ENCODE results near the gene KRTAP5-11.
A peak's percentile ranks its signal among the peaks of the same experiment; 100 is the strongest.
"Not testable (repeated sequence)": the region's sequence is repeated elsewhere in the genome, so short reads cannot be mapped to it uniquely, and the experiment has no call there.

KRTAP5-11 gene, protein sequence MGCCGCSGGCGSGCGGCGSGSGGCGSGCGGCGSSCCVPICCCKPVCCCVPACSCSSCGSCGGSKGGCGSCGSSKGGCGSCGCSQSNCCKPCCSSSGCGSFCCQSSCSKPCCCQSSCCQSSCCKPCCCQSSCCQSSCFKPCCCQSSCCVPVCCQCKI

DNA sequence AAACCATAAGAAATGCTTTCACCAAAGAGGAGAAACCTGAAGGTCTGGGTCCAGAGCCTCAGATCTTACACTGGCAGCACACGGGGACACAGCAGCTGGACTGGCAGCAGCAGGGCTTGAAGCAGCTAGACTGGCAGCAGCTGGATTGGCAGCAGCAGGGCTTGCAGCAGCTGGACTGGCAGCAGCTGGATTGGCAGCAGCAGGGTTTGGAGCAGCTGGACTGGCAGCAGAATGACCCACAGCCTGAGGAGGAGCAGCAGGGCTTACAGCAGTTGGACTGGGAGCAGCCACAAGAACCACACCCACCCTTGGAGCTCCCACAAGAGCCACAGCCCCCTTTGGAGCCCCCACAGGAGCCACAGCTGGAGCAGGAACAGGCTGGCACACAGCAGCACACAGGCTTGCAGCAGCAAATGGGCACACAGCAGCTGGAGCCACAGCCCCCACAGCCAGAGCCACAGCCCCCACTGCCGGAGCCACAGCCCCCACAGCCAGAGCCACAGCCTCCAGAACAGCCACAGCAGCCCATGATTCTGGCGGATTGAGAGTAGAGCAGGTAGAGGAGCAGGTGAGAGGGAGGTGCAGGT lies at the start of gene KRTAP5-11:
TSS of gene KRTAP5-11 (minus strand) at position 567 of the 587 bp plus-strand sequence. CDS start at position 529, 38 bp downstream.
- DNase-seq, result no peak

DNA sequence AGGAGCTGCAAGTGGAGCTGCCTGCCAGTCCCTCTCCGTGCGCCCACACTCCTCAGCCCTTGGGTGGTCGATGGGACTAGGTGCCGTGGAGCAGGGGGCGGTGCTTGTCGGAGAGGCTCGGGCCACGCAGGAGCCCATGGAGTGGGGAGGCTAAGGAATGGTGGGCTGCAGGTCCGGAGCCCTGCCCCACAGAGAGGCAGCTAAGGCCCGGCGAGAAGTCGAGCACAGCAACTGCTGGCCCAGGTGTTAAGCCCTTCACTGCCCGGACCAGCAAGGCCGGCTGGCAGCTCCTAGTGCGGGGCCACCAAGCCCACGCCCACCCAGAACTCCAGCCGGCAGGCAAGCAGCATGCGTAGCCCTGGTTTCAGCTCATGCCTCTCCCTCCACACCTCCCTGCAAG lies 48.9 kb upstream of the KRTAP5-11 start:
- not testable (repeated sequence) for DNase-seq

DNA sequence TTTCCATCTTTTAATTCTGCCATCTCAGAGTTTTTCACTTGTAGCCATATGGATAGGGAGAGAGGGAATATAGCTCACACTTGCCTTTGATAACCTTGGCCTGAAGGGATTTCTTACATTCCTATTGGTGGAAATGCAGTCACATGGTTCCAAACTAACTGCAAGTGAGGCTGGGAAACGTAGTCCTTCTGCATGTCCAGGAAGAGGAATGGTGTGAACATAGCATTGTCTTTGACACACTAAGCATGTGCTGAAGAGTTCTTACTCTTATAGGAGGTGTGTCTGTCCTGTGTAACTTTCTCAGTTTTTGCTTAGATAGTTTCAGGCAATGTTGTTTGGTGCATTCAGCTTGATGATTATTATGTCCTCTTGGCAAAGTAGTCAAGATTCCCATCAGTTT lies 47.4 kb upstream of the KRTAP5-11 start:
- DNase-seq, result not testable (repeated sequence)

DNA sequence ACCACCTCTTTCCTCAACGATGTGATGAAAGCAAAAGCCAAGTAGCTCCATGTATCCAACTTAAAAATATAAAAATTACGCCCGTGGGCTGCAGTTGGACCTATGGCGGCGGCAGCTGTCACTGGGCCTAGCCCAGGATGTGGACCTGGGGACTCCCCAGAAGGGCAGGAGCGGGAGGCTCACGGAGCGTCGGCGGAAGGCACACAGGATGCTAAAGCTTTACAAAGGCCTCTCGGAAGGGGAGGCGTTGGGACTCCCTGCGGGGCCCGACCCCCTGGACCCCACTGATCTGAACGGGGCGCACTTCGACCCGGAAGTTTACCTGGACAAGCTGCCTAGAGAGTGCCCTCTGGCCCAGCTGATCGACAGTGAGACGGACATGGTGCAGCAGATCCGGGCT lies 46.3 kb upstream of the KRTAP5-11 start:
- not testable (repeated sequence) for DNase-seq

DNA sequence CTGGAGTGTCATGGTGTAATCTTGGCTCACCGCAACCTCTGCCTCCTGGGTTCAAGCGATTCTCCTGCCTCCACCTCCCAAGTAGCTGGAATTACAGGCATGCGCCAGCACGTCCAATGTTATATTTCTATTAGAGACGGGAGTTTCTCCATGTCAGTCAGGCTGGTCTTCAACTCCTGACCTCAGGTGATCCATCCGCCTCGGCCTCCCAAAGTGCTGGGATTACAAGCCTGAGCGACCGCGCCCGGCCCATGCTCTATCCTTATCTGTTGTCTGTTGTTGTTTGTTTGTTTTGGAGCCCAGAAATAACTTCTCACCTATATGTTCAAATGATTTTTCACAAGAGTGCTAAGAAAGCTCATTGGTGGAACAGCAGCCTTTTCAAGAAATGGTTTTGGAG lies 40.6 kb upstream of the KRTAP5-11 start:
- DNase-seq, result not testable (repeated sequence)

DNA sequence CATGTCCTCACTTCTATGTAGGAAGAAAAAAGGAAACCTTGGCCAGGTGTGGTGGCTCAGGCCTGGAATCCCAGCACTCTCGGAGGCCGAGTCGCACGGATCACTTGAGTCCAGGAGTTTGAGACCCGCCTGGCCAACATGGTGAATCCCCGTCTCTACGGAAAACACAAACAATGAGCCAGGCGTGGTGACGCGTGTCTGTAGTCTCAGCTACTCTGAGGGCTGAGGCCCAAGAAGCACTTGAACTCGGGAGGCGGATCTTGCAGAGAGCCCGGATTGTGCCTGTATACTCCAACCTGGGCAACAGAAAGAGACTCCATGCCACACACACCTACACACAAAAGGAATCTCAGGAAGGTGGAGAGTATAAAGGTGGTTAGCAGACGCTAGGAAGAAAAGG lies 39.9 kb upstream of the KRTAP5-11 start:
- not testable (repeated sequence) for DNase-seq

DNA sequence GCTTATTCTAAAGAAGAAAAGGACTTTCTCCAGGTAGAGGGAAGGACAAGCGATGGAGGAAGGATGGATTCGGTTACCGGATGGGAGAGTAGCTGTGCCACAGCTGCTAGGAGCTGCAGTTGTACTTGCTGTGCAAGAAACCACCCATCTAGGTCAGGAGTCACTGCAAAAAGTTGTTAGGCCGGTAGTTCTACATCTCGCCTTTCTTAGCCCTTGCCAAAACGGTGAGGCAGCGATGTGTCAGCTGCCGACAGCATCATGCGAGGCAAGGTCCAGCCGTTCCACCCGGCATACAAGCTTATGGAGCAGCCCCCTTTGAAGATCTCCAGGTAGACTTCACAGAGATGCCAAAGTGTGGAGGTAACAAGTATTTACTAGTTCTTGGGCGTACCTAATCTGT lies 32.3 kb upstream of the KRTAP5-11 start:
- not testable (repeated sequence) for DNase-seq

DNA sequence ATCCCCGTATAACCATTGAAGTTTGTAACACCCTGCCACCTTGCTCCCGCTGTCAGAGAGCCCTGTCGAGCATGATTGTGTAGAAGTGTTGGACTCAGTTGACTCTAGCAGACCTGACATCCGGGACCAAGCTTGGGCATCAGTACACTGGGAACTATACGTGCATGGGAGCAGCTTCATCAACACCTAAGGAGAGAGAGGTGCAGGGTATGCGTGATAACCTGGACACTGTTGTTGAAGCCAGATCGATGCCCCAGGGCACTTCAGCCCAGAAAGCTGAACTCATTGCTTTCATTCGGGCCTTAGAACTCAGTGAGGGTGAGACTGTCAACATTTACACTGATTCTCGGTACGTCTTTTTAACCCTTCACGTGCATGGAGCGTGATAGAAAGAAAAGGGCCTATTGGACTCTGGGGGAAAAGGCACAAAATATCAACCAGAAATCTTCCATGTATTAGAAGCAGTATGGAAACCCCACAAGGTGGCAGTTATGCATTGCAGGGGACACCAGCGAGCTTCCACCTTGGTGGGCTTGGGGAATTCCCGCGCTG lies 31.8 kb upstream of the KRTAP5-11 start:
- not testable (repeated sequence) for DNase-seq

DNA sequence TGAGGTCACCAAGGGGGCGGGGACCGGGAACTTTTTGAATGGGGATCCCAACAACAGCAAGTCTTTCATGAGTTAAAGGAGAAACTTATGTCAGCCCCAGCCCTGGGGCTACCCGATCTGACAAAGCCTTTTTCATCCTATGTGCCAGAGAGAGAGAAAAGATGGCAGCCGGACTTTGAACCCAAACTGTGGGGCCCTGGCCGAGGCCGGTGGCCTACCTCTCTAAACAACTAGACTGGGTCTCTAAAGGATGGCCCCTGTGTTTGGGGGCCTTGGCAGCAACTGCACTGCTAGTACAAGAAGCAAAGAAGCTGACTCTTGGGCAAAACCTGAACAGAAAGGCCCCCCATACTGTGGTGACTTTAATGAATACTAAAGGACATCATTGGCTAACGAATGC lies 31.3 kb upstream of the KRTAP5-11 start:
- DNase-seq, result not testable (repeated sequence)

DNA sequence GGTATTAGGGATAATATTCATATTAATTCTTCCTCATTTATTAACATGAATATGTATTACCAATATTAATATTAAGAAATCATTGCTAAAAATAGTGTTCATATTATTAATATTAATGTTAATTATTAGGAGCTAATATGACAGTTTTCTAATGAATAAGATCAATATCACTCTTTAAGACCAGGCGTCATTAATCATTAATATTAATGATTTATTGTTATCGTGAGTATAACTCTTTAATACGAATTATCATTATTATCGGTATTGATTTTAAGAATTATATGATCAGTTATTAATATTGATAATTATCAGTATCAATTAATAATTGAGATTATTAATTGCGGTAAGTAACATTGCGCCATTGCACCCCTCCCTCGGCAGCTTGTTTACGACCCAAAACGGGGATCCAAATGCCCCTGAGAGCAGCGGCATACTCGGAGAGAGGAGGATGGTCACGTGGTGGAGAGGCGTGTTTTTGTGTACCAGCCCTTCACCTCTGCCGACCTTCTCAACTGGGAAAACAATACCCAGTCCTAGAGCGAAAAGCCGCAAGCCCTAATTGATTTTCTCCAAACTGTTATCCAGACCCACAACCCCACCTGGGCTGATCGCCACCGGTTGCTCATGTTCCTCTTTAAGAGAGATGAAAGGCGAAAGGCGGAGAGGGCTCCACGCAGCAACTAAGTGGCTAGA lies 28.7 kb upstream of the KRTAP5-11 start:
- not testable (repeated sequence) for DNase-seq

DNA sequence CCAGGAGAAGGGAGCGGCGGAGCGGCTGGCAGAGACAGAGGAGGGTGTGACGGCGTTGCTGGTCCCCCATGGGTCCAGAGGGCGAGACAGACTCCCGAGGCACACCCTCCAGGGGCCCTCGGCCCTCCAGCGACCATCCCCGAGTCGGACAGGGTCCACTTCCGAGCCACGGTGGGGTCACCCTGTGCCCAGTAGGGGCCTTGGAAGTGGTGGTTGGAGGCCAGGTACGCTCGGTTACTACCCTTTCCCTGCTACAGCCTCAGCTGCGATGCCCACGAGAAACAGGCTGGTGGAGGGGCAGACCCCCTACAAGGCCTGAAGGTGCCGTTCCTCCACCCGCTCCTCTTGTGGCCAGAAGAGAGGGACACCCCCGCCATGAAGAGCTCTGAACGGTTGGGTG lies 25.6 kb upstream of the KRTAP5-11 start:
- not testable (repeated sequence) for DNase-seq

DNA sequence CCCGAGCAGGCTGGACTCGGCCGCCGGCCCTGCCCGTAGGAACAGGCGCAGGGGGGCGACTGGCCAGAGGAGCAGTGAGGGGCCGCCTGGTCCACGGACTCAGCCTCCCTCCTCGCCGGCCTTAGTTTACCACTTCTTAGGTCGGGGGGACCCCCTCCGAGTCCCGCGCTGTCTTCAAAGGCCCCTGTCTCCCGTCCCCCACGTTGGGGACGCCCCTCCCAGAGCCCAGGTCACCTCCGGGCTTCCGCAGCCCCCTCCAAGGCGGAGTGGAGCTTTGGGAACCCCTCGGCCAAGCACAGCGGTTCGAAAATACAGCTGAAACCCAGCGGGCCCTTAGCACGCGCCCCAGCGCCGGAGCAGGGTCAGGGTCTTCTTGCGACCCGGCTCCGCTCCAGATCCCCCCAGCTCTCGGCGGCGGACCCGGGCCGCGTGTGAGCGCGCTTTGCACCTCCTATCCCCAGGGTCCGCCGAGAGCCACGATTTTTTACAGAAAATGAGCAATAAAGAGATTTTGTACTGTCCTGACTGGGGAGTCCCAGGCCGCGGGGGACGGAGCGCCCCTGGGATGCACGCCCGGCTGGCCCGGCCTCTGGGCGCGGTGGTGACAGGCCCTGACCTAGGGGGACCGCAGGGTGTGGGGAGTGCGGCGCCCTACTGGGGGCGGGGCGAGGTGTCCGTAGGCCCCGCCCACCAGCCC lies 25.0 kb upstream of the KRTAP5-11 start:
- not testable (repeated sequence) for DNase-seq

DNA sequence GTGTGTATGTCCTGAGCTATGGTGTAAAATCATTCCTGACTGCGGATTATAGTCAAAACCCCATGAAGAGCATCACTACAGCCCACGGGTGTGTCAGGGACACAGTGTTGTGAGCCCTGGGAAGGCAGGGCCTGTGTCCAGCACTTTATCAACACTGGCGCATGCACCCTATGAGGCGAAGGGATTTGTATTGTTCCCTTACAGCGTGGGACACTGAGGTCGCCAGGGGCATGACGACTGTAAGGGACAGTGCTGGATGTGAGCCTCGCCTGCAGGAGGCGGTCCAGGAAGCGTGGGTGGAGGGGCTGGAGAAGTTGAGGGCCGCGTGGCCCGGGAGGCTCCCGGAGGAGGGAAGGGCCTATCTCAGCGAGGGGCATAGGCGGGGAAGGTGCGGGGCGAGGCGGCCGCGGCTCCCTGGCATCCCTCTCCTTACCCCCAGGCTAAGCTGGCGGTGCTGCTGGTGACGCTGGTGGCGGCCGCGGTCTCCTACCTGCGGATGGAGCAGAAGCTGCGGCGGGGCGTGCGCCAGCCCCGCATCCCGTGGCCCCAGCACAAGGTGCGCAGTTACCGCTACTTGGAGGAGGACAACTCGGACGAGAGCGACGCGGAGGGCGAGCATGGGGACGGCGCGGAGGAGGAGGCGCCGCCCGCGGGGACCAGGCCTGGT lies 24.3 kb upstream of the KRTAP5-11 start:
- DNase-seq, result not testable (repeated sequence)

DNA sequence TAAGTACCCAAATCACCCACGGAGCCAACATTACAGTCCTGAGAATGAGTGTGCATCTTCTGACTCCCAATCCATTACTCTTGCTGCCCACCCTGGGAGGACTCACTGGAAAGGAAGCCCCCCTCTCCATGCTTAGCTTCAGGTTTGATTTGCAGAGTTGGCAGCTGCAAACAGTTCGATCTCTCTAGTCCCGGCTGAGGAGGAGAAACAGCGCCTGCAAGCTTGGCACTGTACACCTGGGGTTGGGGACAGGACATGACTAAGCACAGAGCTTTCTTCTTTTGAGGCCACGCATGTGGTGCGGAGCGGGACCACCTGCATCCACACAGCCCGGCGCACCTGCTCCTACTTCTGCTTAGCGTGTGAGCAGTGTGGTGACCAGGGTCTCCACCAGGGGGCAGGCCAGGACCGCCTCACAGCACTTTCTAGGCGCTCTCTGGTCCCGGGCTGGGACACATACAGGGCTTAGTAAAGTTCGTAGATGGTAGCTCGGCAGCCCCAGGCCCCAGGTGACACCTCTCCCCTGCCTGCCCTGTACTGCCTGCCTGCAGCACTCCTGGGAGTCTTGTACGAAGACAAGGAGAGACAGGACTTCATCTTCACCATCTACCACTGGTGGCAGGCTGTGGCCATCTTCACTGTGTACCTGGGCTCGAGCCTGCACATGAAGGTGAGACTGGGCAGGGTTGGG lies 22.3 kb upstream of the KRTAP5-11 start:
- DNase-seq, result peak in 1 of 2 experiments; percentile 6

DNA sequence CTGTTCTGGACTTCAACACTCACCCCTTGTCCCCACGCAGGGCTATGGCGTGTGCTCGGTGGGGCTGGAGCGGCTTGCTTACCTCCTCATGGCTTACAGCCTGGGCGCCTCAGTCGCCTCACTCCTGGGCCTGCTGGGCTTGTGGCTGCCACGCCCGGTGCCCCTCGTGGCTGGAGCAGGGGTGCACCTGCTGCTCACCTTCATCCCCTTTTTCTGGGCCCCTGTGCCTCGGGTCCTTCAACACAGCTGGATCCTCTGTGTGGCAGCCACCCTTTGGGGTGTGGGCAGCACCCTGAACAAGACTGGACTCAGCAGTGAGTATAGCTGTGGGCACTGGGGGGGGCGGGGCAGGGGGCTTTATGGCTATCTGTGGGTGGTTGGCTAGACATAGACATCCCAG lies 20.5 kb upstream of the KRTAP5-11 start:
- not testable (repeated sequence) for DNase-seq

DNA sequence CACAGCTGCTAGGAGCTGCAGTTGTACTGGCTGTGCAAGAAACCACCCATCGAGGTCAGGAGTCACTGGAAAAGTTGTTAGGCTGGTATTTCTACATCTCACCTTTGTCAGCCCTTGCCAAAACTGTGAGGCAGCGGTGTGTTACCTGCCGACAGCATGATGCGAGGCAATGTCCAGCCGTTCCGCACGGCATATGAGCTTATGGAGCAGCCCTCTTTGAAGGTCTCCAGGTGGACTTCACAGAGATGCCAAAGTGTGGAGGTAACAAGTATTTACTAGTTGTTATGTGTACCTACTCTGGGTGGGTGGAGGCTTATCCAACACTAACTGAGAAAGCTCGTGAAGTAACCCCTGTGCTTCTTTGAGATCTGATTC lies 6.9 kb upstream of the KRTAP5-11 start:
- DNase-seq, result not testable (repeated sequence)

DNA sequence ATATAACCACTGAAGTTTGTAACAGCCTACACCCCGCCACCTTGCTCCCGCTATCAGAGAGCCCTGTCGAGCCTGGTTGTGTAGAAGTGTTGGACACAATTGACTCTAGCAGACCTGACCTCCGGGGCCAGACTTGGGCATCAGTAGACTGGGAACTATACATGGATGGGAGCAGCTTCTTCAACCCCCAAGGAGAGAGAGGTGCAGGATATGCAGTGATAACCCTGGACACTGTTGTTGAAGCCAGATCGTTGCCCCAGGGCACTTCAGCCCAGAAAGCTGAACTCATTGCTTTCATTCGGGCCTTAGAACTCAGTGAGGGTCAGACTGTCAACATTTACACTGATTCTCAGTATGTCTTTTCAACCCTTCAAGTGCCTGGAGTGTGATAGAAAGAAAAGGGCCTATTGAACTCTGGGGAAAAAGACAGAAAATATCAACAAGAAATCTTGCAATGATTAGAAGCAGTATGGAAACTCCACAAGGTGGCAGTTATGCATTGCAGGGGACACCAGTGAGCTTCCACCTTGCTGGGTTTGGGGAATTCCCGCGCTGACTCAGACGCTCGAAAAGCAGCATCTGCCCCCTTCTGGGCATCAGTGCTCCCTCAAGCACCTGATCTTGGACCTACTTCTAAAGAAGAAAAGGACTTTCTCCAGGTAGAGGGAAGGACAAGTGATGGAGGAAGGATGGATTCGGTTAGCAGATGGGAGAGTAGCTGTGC lies 6.3 kb upstream of the KRTAP5-11 start:
- DNase-seq, result not testable (repeated sequence)

DNA sequence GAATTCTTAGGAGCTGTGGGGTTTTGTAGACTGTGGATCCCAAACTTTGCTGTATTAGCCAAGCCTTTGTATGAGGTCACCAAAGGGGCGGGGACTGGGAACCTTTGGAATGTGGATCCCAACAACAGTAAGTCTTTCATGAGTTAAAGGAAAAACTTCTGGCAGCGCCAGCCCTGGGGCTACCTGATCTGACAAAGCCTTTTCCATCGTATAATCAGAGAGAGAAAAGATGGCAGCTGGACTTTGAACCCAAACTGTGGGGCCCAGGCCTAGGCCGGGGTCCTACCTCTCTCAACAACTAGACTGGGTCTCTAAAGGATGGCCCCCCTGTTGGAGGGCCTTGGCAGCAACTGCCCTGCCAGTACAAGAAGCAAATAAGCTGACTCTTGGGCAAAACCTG lies 5.6 kb upstream of the KRTAP5-11 start:
- DNase-seq, result not testable (repeated sequence)

DNA sequence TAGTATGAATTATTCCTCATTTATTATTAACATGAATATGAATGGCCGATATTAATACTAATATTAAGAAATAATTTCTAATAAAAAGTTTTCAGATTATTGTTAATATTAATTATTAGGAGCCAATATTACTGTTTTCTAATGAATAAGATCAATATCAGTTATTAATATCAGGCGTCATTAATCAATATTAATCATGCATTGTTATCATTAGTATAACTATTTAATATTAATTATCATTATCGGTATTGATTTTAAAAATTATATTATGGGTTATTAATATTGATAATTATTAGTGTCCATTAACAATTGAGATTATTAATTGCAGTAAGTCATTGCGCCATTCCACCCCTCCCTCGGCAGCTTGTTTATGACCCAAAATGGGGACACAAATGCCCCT lies 3.0 kb upstream of the KRTAP5-11 start:
- DNase-seq, result not testable (repeated sequence)

DNA sequence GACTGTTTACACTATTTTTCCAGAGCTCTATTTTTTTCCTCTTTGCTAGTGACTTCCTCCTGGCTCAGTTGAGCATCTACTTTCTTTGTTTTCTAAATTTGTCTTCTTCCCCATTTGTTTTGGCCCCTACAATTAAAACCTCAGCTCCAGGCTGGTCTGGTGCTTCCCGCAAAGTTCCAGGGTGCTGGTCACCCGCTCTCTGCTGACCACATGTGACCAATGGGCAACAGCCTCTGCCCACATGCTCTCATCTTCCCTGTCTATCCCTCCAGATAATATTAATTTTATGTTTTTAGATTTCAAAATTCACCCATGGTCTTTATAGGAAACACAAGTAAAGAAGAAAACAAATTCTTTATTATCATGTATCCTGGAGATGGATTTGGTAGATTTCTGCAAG lies 294 bp upstream of the KRTAP5-11 start:
- not testable (repeated sequence) for DNase-seq

DNA sequence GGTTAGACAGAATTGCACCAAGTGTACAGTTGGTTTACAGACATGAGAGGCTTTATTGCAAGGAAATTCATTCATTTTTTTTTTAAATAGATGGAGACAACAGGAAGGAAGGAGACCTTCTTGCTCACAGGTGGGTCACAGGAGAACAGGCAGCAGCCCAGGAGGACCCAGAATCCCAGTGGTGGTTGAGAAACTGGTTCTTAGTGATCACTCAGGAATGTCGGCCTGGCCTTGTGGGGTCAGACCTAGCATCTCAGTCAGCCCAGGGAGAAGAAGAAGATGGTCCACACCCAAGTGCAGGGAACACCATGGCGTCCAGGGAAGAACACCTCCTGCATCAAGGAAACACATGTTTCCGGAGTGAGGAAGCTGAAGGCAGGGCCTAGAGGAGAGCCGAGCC lies 849 bp downstream of the KRTAP5-11 start:
- DNase-seq, result no peak

All from NCI-H446 (cell line).